HG03159 (cell line): Measurements from ENCODE around the gene LAMTOR1.
A peak's percentile ranks its signal among the peaks of the same experiment; 100 is the strongest.
"Not testable (repeated sequence)": the region's sequence is repeated elsewhere in the genome, so short reads cannot be mapped to it uniquely, and the experiment has no call there.

Source experiments
- ATAC-seq: cut with Tn5 transposase; IDR thresholded peaks from one replicate; pipeline ENCODE4 v1.9.1; 2021; ENCODE audit warnings: mild to moderate bottlenecking, moderate library complexity; ENCODE audit not compliant: unreplicated experiment

LAMTOR1 gene

GRCh38 chr11:72102946-72103753 lies at the start of gene LAMTOR1:
LAMTOR1 (minus strand) TSS chr11:72103297; CDS start chr11:72103224, 73 bp downstream.
- peak; percentile 92 for ATAC-seq

- ATAC-seq = no peak
Observed at GRCh38 chr11:72150882-72151281, 47.8 kb upstream of the LAMTOR1 start.

- no peak for ATAC-seq
Observed at GRCh38 chr11:72146625-72147024, 43.5 kb upstream of the LAMTOR1 start.

GRCh38 chr11:72144807-72145565 lies 41.9 kb upstream of the LAMTOR1 start:
- no peak for ATAC-seq

GRCh38 chr11:72142543-72142942 lies 39.4 kb upstream of the LAMTOR1 start:
- not testable (repeated sequence) for ATAC-seq

- not testable (repeated sequence) for ATAC-seq
Observed at GRCh38 chr11:72142086-72142485, 39.0 kb upstream of the LAMTOR1 start.

GRCh38 chr11:72141066-72141465 lies 38.0 kb upstream of the LAMTOR1 start:
- ATAC-seq = no peak

GRCh38 chr11:72140661-72141060 lies 37.6 kb upstream of the LAMTOR1 start:
- no peak for ATAC-seq

- no peak for ATAC-seq
Observed at GRCh38 chr11:72139500-72139899, 36.4 kb upstream of the LAMTOR1 start.

- ATAC-seq = no peak
Observed at GRCh38 chr11:72138821-72139390, 35.8 kb upstream of the LAMTOR1 start.

GRCh38 chr11:72136684-72137262 lies 33.7 kb upstream of the LAMTOR1 start:
- no peak for ATAC-seq

GRCh38 chr11:72135891-72136683 lies 33.0 kb upstream of the LAMTOR1 start:
- ATAC-seq = no peak

GRCh38 chr11:72135473-72135872 lies 32.4 kb upstream of the LAMTOR1 start, which contains the start of gene FOLR3:
FOLR3 (plus strand) TSS chr11:72135725; CDS start chr11:72135953, 228 bp downstream.
- ATAC-seq = not testable (repeated sequence)

- ATAC-seq = no peak
Observed at GRCh38 chr11:72132646-72133045, 29.5 kb upstream of the LAMTOR1 start.

- ATAC-seq = no peak
Observed at GRCh38 chr11:72129381-72129780, 26.3 kb upstream of the LAMTOR1 start.

- no peak for ATAC-seq
Observed at GRCh38 chr11:72127923-72128322, 24.8 kb upstream of the LAMTOR1 start.

- no peak for ATAC-seq
Observed at GRCh38 chr11:72125956-72126355, 22.9 kb upstream of the LAMTOR1 start.

- no peak for ATAC-seq
Observed at GRCh38 chr11:72124046-72124445, 20.9 kb upstream of the LAMTOR1 start.

- ATAC-seq = no peak
Observed at GRCh38 chr11:72123117-72123653, 20.1 kb upstream of the LAMTOR1 start.

GRCh38 chr11:72122607-72123006 lies 19.5 kb upstream of the LAMTOR1 start:
- ATAC-seq = no peak
